ENCODE data around the gene KCNQ1.

The KCNQ1 gene, protein sequence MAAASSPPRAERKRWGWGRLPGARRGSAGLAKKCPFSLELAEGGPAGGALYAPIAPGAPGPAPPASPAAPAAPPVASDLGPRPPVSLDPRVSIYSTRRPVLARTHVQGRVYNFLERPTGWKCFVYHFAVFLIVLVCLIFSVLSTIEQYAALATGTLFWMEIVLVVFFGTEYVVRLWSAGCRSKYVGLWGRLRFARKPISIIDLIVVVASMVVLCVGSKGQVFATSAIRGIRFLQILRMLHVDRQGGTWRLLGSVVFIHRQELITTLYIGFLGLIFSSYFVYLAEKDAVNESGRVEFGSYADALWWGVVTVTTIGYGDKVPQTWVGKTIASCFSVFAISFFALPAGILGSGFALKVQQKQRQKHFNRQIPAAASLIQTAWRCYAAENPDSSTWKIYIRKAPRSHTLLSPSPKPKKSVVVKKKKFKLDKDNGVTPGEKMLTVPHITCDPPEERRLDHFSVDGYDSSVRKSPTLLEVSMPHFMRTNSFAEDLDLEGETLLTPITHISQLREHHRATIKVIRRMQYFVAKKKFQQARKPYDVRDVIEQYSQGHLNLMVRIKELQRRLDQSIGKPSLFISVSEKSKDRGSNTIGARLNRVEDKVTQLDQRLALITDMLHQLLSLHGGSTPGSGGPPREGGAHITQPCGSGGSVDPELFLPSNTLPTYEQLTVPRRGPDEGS

DNA sequence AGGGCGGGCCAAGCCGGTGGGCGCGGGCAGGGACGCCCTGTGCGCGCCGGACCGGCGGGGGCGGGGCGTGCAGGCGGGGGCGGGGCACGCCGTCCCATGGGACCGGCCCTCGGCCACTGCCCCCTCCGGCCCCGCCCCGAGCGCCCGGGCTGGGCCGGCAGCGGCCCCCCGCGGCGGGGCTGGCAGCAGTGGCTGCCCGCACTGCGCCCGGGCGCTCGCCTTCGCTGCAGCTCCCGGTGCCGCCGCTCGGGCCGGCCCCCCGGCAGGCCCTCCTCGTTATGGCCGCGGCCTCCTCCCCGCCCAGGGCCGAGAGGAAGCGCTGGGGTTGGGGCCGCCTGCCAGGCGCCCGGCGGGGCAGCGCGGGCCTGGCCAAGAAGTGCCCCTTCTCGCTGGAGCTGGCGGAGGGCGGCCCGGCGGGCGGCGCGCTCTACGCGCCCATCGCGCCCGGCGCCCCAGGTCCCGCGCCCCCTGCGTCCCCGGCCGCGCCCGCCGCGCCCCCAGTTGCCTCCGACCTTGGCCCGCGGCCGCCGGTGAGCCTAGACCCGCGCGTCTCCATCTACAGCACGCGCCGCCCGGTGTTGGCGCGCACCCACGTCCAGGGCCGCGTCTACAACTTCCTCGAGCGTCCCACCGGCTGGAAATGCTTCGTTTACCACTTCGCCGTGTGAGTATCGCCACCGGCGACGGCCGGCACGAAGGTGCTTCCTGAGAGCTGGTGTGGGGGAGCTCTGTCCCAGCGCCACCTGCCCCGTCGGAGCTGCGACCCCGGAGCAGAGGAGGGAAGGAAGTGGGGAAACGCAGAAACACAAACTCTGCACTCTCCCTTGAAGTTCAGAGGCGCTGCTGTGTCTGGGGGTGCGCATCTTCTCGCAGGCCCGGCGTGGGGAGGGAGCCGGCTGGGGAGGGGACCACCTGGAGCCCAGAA lies at the start of gene KCNQ1:
Gene KCNQ1 (plus strand): TSS at position 188 of the 925 bp plus-strand sequence. CDS start 91 bp downstream, at position 279.
- no peak for DNase-seq (ENCODE audit: low read depth)

DNA sequence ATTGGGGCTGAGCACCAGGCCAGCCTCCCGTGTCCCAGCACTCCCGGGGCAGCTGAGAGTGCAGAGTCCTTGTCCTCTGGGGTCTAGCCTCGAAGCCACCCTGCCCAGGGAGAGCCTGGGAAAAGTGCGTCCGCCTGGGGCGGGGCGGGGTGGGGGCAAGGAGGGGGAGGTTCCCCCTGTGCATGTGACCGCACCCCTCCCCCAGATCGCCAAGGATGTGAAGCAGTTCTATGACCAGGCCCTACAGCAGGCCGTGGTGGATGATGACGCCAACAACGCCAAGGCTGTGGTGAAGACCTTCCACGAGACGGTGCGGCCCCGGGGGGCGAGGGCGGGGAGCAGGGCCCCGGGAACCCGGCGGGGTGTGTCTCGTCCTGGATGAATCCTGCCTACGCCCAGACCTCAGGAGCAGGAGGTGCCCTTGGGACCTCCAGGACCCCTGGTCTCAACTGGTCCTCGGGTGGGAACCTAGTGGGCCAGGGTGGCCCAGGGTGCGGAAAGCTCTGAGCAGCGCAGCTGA lies 49.5 kb upstream of the KCNQ1 start:
- no peak for DNase-seq (ENCODE audit: low read depth)

DNA sequence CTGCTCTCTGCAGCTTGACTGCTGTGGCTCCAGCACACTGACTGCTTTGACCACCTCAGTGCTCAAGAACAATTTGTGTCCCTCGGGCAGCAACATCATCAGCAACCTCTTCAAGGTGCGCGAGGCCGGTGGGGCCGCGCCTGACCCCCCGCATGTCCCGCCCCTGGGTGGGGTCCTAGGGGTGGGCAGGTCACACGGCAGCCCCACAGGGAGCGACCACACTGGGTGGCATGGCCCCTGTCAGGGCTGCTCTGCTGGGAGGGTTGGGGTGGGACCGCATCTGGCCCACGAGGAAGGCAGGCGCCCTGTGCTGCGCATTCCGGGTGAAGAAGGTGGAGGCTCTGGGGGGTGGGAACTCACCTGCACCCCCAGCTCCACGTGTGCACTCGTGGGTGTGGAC lies 49.0 kb upstream of the KCNQ1 start:
- no peak for DNase-seq (ENCODE audit: low read depth)

DNA sequence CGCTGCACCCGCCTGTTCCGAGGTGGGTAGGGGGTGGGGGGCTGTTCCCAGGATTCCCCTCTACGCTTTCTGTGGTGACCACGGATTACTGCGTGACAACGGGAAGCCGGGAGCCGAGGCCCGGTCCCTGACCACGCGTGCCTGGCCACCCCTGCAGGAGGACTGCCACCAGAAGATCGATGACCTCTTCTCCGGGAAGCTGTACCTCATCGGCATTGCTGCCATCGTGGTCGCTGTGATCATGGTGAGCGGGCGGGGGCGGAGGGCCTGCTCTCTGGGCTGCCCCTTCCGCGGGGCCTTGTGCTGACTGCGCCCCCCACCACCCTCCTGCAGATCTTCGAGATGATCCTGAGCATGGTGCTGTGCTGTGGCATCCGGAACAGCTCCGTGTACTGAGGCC lies 48.3 kb upstream of the KCNQ1 start:
- no peak for DNase-seq (ENCODE audit: low read depth)

DNA sequence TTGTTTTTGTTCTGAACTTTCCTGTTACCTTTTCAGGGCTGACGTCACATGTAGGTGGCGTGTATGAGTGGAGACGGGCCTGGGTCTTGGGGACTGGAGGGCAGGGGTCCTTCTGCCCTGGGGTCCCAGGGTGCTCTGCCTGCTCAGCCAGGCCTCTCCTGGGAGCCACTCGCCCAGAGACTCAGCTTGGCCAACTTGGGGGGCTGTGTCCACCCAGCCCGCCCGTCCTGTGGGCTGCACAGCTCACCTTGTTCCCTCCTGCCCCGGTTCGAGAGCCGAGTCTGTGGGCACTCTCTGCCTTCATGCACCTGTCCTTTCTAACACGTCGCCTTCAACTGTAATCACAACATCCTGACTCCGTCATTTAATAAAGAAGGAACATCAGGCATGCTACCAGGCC lies 47.8 kb upstream of the KCNQ1 start:
- DNase-seq (ENCODE audit: low read depth) = no peak

GRCh38 chr11:2398664-2399355 lies 46.0 kb upstream of the KCNQ1 start:
- DNase-seq (ENCODE audit: low read depth) = no peak

- DNase-seq (ENCODE audit: low read depth) = no peak
Measured at GRCh38 chr11:2399488-2400068, 45.2 kb upstream of the KCNQ1 start.

- peak; percentile 98 for DNase-seq (ENCODE audit: low read depth)
Measured at GRCh38 chr11:2400069-2400761, 44.6 kb upstream of the KCNQ1 start, which contains the start of gene TSSC4. TSS of gene TSSC4 (plus strand) at chr11:2400750. CDS start at chr11:2402634, 1,884 bp downstream.

DNA sequence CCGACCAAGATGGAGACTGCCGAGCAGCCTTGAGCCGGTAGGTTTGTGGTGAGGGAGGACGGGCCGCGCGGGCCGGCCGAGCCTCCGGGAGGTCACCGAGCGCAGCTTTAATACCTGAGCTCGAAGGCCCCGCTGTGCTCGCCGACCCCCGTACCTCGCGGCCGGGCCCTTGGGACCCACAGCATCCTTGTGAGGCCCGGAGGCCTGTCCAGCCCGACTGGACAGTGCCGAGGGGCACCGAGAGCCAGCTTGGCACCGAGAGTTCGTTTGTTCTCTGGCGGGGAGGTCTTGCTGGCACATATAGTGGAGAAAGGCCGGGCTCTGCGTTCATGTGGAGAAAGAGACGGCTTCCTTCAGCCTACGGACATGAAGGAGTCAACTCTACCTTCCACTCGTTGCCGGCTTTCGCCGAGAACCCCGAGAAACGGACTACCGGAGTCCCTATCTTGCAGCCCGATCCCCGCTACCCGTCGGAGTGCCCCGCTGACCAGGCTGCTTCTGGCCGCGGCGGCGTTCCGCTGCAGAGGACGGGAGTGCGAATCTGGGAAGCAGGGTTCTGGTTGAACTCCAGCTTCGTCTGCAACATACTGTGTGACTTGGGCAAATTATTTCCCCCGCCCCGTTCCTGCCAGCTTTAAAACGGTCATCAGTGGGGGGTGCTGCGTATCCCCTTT lies 43.9 kb upstream of the KCNQ1 start:
- no peak for DNase-seq (ENCODE audit: low read depth)

- DNase-seq (ENCODE audit: low read depth) = no peak
Measured at GRCh38 chr11:2401436-2401984, 43.3 kb upstream of the KCNQ1 start.

GRCh38 chr11:2402106-2402505 lies 42.7 kb upstream of the KCNQ1 start:
- DNase-seq (ENCODE audit: low read depth) = no peak

DNA sequence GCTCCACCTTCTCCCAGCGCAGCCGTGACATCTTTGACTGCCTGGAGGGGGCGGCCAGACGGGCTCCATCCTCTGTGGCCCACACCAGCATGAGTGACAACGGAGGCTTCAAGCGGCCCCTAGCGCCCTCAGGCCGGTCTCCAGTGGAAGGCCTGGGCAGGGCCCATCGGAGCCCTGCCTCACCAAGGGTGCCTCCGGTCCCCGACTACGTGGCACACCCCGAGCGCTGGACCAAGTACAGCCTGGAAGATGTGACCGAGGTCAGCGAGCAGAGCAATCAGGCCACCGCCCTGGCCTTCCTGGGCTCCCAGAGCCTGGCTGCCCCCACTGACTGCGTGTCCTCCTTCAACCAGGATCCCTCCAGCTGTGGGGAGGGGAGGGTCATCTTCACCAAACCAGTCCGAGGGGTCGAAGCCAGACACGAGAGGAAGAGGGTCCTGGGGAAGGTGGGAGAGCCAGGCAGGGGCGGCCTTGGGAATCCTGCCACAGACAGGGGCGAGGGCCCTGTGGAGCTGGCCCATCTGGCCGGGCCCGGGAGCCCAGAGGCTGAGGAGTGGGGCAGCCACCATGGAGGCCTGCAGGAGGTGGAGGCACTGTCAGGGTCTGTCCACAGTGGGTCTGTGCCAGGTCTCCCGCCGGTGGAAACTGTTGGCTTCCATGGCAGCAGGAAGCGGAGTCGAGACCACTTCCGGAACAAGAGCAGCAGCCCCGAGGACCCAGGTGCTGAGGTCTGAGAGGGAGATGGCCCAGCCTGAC lies 41.7 kb upstream of the KCNQ1 start:
- no peak for DNase-seq (ENCODE audit: low read depth)

DNA sequence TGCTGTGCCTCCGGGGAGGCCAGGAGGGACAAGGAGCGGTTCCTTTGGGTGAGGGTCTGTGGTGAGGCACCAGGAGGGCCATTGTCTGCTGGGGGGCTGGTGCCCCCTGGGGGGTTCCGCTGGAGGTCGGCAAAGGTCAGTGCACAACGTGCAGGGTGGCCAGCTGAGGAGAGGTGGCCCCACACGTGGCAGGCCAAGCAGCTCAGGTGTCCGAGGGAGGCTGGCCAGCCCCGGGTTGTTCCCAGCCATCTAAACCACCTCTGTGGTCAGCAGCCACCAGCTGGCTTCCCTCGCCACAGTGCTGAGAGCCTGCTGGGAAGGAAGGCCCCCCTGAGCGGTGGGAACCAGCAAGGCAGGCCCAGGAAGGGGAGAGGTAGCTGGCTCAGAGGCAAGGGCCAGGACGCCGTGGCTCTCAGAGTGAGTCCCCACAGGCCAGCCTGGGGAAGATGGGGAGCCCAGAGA lies 40.0 kb upstream of the KCNQ1 start:
- DNase-seq (ENCODE audit: low read depth) = no peak

DNA sequence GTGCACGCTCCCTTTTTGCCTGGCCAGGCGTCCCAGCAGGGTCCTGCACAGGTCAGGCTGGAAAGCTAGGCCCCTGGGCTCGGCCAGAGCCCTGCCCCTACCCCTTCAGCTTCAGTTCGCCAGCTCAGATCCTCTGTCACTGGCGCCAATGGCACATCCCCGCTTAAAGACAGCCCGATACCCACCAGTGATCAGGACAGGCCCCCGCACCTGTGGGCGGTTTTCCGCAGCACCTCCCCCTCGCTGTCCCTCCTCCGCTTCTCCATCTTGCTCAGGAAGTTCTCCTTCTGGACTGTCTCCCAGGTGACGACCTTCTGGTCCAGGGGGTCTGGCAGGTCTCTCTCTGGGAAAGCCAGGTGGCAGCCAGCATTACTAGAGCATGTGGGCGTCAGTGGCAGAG lies 38.4 kb upstream of the KCNQ1 start:
- DNase-seq (ENCODE audit: low read depth) = no peak

DNA sequence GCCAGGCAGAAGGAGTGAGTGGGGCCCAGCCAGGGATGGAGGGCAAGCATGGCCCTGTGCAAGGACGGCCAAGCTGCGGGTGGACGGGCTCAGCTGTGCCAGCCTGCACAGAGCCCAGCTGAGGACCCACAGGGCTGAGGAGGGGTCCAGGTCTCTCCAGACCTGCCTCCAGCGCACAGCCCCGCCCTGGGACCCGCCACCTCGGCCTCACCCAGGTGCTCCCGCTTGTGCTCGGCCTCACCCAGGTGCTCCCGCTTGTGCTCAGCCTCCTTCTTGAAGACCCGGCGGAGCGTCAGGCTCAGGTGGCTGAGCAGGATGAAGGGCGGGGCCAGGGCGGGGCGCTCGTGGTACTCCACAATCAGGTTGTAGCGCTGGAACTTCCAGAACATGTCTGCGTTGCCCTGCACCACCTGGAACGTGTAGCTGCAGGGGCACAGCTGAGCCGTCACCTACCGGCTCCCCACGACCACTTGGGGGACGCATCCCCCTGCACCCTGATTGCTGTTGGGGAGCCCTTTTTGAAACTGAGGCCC lies 37.9 kb upstream of the KCNQ1 start:
- no peak for DNase-seq (ENCODE audit: low read depth)

GRCh38 chr11:2408671-2409070 lies 36.1 kb upstream of the KCNQ1 start:
- DNase-seq (ENCODE audit: low read depth) = no peak

- DNase-seq (ENCODE audit: low read depth) = no peak
Measured at GRCh38 chr11:2409126-2409525, 35.7 kb upstream of the KCNQ1 start.
